Uterus (tissue), 2 donors: ENCODE measurements around the gene LRRC71.

Source experiments
- POLR2A ChIP-seq, 2 donors: fragments of 450-650 bp; IDR thresholded peaks; one replicate each; pipeline ENCODE4 v1.6.1; 2016; ENCODE audit warnings: antibody characterized with exemption in 2 of 2, mild to moderate bottlenecking in 1 of 2, moderate library complexity in 1 of 2
- TF ChIP-seq, protein P1 (sequence below), 4 experiments: fragments of 200-600 bp in 2 of 4; fragments of 450-650 bp in 2 of 4; sonication (generic) in 2 of 4; IDR thresholded peaks; one replicate each; pipeline ENCODE4 v1.5.1; 2016 to 2019; ENCODE audit warnings: antibody characterized with exemption in 4 of 4, mild to moderate bottlenecking in 2 of 4, moderate library complexity in 1 of 4

DNA sequence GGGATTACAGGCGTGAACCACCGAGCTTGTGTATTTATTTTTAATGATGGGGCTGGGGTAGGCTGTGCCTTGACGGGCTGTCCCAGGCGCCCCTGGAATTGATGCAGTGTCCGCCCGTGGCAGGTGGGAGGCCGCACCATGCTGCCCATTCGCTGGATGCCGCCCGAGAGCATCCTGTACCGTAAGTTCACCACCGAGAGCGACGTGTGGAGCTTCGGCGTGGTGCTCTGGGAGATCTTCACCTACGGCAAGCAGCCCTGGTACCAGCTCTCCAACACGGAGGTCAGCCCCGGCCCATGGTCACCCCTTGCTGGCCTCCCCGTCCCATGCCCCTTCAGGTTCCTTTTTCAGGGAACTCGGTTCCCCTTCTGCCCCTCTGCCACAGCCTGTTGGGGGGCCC lies 40.6 kb upstream of the LRRC71 start:
- TF ChIP-seq, protein P1, sequence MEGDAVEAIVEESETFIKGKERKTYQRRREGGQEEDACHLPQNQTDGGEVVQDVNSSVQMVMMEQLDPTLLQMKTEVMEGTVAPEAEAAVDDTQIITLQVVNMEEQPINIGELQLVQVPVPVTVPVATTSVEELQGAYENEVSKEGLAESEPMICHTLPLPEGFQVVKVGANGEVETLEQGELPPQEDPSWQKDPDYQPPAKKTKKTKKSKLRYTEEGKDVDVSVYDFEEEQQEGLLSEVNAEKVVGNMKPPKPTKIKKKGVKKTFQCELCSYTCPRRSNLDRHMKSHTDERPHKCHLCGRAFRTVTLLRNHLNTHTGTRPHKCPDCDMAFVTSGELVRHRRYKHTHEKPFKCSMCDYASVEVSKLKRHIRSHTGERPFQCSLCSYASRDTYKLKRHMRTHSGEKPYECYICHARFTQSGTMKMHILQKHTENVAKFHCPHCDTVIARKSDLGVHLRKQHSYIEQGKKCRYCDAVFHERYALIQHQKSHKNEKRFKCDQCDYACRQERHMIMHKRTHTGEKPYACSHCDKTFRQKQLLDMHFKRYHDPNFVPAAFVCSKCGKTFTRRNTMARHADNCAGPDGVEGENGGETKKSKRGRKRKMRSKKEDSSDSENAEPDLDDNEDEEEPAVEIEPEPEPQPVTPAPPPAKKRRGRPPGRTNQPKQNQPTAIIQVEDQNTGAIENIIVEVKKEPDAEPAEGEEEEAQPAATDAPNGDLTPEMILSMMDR (IDR thresholded peaks at IDR 0.05): no peak
- no peak for TF ChIP-seq POLR2A (IDR thresholded peaks at IDR 0.05)
